Measurements from ENCODE around the gene C1orf159. TPM values are rescaled to one million over a fixed set of nuclear protein-coding genes. Genes with fewer than 3 reads are reported as not detected.

The C1orf159 gene
- total and polyA plus RNA-seq, 2 donors (not counting 1 experiment from before 2014, with no cell fraction given) = 23.0 to 25.6 TPM

DNA sequence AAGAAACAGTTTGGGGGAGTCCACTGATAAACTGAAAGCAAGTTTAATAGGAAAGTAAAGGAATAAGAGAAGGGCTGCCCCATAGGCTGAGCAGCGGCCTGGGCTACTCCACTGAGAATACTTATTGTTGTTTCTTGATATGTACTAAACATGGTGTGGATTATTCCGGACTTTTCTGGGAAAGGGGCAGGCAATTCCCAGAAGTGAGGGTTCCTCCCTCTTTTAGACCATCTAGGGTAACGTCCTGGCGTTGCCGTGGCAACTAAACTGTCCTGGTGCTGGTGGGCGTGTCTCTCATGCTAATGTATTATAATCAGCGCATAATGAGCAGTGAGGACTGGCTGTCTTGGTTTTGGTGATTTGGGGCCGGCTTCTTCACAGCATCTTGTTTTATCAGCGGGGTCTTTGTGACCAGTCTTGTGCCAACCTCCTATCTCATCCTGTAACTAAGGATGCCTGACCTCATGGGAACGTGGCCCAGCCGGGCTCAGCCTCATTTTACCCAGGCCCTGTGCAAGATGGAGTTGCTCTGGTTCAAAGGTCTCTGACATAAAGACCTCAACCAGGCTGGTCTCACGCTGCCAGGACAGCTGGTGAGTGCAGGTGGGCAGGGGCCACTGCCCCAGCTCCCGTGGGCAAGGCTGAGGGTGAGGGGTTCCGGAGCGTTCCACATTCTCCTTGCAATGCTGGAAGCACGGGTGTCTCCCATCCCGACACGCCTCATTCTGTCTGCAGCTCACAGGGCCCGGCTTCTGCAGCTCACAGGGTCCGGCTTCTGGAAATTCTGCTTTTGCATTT, 19.6 kb upstream of the C1orf159 start:
- no peaks in the 10 kb centered on the region for H3K27me3 Mint-ChIP-seq
- ATAC-seq (ENCODE audit: low read depth) (no peak), DNase-seq (peak; percentile 59)
- Histone ChIP-seq H3K27ac (ENCODE audit: low read length in 2 of 2) (peak overlapping the region; percentile 92 to 94), H3K9ac (ENCODE audit: low read length) (no peak overlapping the region), H4K20me1 (ENCODE audit: control insufficient read depth, insufficient read depth, low read length, poor library complexity, severe bottlenecking) (no peaks in the 10 kb centered on the region), H3K4me2 (replicated peaks; ENCODE audit: low read depth, low read length, poor library complexity, severe bottlenecking) (peak overlapping the region; percentile 92), H3K9me3 (ENCODE audit: control extremely low read depth in 1 of 3, control insufficient read depth in 2 of 3, insufficient read depth in 1 of 3, low read length in 2 of 3) (peaks cover 0 to 22% (median 0%) of the 10 kb centered on the region in 3 donors), H3K79me2 (ENCODE audit: control insufficient read depth, insufficient read depth, low read length) (no peaks in the 10 kb centered on the region), H3K36me3 (replicated peaks in 1 of 2; ENCODE audit: control extremely low read depth in 1 of 2, control insufficient read depth in 1 of 2, extremely low read depth in 1 of 2, insufficient read depth in 2 of 2, low read length in 1 of 2) (no peaks in the 10 kb centered on the region), H3K4me3 (ENCODE audit: control extremely low read depth in 1 of 5, extremely low read depth in 1 of 5, insufficient read depth in 1 of 5, low read depth in 2 of 5, low read length in 4 of 5) (no peak overlapping the region), H3K4me1 (ENCODE audit: control insufficient read depth in 2 of 2, insufficient read depth in 2 of 2, low read length in 2 of 2) (peaks cover 31 to 47% of the 10 kb centered on the region in 2 donors), H2AFZ (ENCODE audit: insufficient read depth, low read depth, low read length, poor library complexity, severe bottlenecking) (no peak overlapping the region), H3K27me3 (replicated peaks in 1 of 4; ENCODE audit: control extremely low read depth in 1 of 4, control insufficient read depth in 3 of 4, insufficient read depth in 4 of 4, low read length in 3 of 4) (no peaks in the 10 kb centered on the region)
- H3K27ac Mint-ChIP-seq = peak overlapping the region; percentile 97
- whole genome bisulfite sequencing (ENCODE audit: insufficient coverage) = 92% methylated on average over 13 of the region's 20 CpGs
- TF ChIP-seq, protein P1, sequence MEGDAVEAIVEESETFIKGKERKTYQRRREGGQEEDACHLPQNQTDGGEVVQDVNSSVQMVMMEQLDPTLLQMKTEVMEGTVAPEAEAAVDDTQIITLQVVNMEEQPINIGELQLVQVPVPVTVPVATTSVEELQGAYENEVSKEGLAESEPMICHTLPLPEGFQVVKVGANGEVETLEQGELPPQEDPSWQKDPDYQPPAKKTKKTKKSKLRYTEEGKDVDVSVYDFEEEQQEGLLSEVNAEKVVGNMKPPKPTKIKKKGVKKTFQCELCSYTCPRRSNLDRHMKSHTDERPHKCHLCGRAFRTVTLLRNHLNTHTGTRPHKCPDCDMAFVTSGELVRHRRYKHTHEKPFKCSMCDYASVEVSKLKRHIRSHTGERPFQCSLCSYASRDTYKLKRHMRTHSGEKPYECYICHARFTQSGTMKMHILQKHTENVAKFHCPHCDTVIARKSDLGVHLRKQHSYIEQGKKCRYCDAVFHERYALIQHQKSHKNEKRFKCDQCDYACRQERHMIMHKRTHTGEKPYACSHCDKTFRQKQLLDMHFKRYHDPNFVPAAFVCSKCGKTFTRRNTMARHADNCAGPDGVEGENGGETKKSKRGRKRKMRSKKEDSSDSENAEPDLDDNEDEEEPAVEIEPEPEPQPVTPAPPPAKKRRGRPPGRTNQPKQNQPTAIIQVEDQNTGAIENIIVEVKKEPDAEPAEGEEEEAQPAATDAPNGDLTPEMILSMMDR (IDR thresholded peaks at IDR 0.05) = no peak
- no peak for TF ChIP-seq EZH2 (IDR thresholded peaks at IDR 0.05; ENCODE audit: borderline replicate concordance, insufficient read depth, low read depth, low read length, poor library complexity, severe bottlenecking)
- CTCF ChIA-PET = interaction anchor here (0.8 to 3.5 kb wide), 3 partner anchors 13 to 115 kb away, joined by 3 to 34 read pairs (median 7); no protein-coding TSS in a partner anchor
- H3K4me1 Mint-ChIP-seq = peaks cover 36% of the 10 kb centered on the region
- H3K9me3 Mint-ChIP-seq (ENCODE audit: insufficient read depth) = peaks cover 3% of the 10 kb centered on the region
- intact Hi-C loops (cut with micrococcal nuclease) = loop anchor here (1.0 to 2.0 kb wide), 4 partner anchors 9 to 116 kb away; partner anchors contain the start of gene TTLL10
- H3K4me3 Mint-ChIP-seq = peak overlapping the region; percentile 45
- POLR2A ChIA-PET = interaction anchor here (0.8 to 3.4 kb wide), 4 partner anchors 10 to 74 kb away, joined by 4 to 27 read pairs (median 18); no protein-coding TSS in a partner anchor
